ENCODE measurements around the gene RPL39L. TPM values are rescaled to one million over a fixed set of nuclear protein-coding genes. Genes with fewer than 3 reads are reported as not detected.
"Not testable (repeated sequence)": the region's sequence is repeated elsewhere in the genome, so short reads cannot be mapped to it uniquely, and the experiment has no call there.

RPL39L gene
- total RNA-seq, 2 donors from 2014 or later, result 26.8 to 34.5 TPM

GRCh38 chr3:187136337-187136736 is 3.0 kb downstream of the RPL39L start:
- Histone ChIP-seq H3K9me3 (ENCODE audit: control insufficient read depth, low read length) (peaks cover 9% of the 10 kb centered on the region), H3K9ac (ENCODE audit: extremely low read depth, low read length, poor library complexity, severe bottlenecking) (no peak overlapping the region), H3K4me1 (ENCODE audit: control insufficient read depth, insufficient read depth, low read length) (no peaks in the 10 kb centered on the region), H3K4me3 (ENCODE audit: low read length) (no peak overlapping the region), H3K27ac (ENCODE audit: low read depth, low read length) (no peak overlapping the region), H3K36me3 (ENCODE audit: control insufficient read depth, insufficient read depth, low read length) (no peaks in the 10 kb centered on the region), H3K27me3 (ENCODE audit: control insufficient read depth, insufficient read depth, low read length, poor library complexity, severe bottlenecking) (no peaks in the 10 kb centered on the region)
- TF ChIP-seq, protein P1, sequence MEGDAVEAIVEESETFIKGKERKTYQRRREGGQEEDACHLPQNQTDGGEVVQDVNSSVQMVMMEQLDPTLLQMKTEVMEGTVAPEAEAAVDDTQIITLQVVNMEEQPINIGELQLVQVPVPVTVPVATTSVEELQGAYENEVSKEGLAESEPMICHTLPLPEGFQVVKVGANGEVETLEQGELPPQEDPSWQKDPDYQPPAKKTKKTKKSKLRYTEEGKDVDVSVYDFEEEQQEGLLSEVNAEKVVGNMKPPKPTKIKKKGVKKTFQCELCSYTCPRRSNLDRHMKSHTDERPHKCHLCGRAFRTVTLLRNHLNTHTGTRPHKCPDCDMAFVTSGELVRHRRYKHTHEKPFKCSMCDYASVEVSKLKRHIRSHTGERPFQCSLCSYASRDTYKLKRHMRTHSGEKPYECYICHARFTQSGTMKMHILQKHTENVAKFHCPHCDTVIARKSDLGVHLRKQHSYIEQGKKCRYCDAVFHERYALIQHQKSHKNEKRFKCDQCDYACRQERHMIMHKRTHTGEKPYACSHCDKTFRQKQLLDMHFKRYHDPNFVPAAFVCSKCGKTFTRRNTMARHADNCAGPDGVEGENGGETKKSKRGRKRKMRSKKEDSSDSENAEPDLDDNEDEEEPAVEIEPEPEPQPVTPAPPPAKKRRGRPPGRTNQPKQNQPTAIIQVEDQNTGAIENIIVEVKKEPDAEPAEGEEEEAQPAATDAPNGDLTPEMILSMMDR (conservative IDR thresholded peaks at IDR 0.05), result no peak
- H3K9me3 Mint-ChIP-seq, result peaks cover 13% of the 10 kb centered on the region
- no peak overlapping the region for H3K27ac Mint-ChIP-seq
- no peak for DNase-seq
- H3K4me3 Mint-ChIP-seq, result no peak overlapping the region
- no peaks in the 10 kb centered on the region for H3K27me3 Mint-ChIP-seq (ENCODE audit: insufficient read depth)
- WGBS, 2 experiments (ENCODE audit: insufficient coverage in 1 of 2, insufficient read length in 1 of 2), result 93% methylated on average over 1 of the region's 1 CpG; no CpG with 5 or more reads in 1 of the 2 experiments
- peaks cover 5% of the 10 kb centered on the region for H3K4me1 Mint-ChIP-seq
- peaks cover 48% of the 10 kb centered on the region for H3K36me3 Mint-ChIP-seq (ENCODE audit: low read depth)

GRCh38 chr3:187135172-187135690 is 4.1 kb downstream of the RPL39L start:
- H3K9ac ChIP-seq (ENCODE audit: extremely low read depth, low read length, poor library complexity, severe bottlenecking); H3K9me3 ChIP-seq (ENCODE audit: control insufficient read depth, low read length); H3K27me3 Mint-ChIP-seq (ENCODE audit: insufficient read depth); H3K27ac Mint-ChIP-seq; H3K4me1 ChIP-seq (ENCODE audit: control insufficient read depth, insufficient read depth, low read length); H3K27me3 ChIP-seq (ENCODE audit: control insufficient read depth, insufficient read depth, low read length, poor library complexity, severe bottlenecking); H3K4me3 Mint-ChIP-seq; DNase-seq; H3K27ac ChIP-seq (ENCODE audit: low read depth, low read length); H3K36me3 ChIP-seq (ENCODE audit: control insufficient read depth, insufficient read depth, low read length); H3K4me3 ChIP-seq (ENCODE audit: low read length); H3K4me1 Mint-ChIP-seq: not testable (repeated sequence)
- WGBS, 2 experiments (ENCODE audit: insufficient coverage in 1 of 2, insufficient read length in 1 of 2), result 89% methylated on average over 8 to 11 of the region's 11 CpGs
- peaks cover 56% of the 10 kb centered on the region for H3K36me3 Mint-ChIP-seq (ENCODE audit: low read depth)
- H3K9me3 Mint-ChIP-seq, result peaks cover 13% of the 10 kb centered on the region

- 89% methylated on average over 1 to 2 of the region's 2 CpGs for WGBS, 2 experiments (ENCODE audit: insufficient coverage in 1 of 2, insufficient read length in 1 of 2)
These were observed 6.1 kb downstream of the RPL39L start for GRCh38 chr3:187133181-187133580.

GRCh38 chr3:187132666-187133065 is 6.6 kb downstream of the RPL39L start:
- H3K36me3 Mint-ChIP-seq (ENCODE audit: low read depth), result peaks cover 67% of the 10 kb centered on the region
- no peak overlapping the region for H3K9ac ChIP-seq (ENCODE audit: extremely low read depth, low read length, poor library complexity, severe bottlenecking)
- no peaks in the 10 kb centered on the region for H3K27me3 Mint-ChIP-seq (ENCODE audit: insufficient read depth)
- H3K4me3 ChIP-seq (ENCODE audit: low read length), result no peak overlapping the region
- WGBS, 2 experiments (ENCODE audit: insufficient coverage in 1 of 2, insufficient read length in 1 of 2), result 100% methylated on average over 2 of the region's 2 CpGs
- H3K9me3 Mint-ChIP-seq, result peaks cover 9% of the 10 kb centered on the region
- TF ChIP-seq, protein P1 (conservative IDR thresholded peaks at IDR 0.05), result no peak
- no peak overlapping the region for H3K4me3 Mint-ChIP-seq
- no peaks in the 10 kb centered on the region for H3K27me3 ChIP-seq (ENCODE audit: control insufficient read depth, insufficient read depth, low read length, poor library complexity, severe bottlenecking)
- H3K4me1 ChIP-seq (ENCODE audit: control insufficient read depth, insufficient read depth, low read length), result no peaks in the 10 kb centered on the region
- no peak overlapping the region for H3K27ac ChIP-seq (ENCODE audit: low read depth, low read length)
- no peak overlapping the region for H3K27ac Mint-ChIP-seq
- DNase-seq, result no peak
- H3K4me1 Mint-ChIP-seq, result peaks cover 1% of the 10 kb centered on the region
- peaks cover 9% of the 10 kb centered on the region for H3K9me3 ChIP-seq (ENCODE audit: control insufficient read depth, low read length)
- no peaks in the 10 kb centered on the region for H3K36me3 ChIP-seq (ENCODE audit: control insufficient read depth, insufficient read depth, low read length)

More at GRCh38 chr3:187133181-187133580, 6.1 kb downstream of the RPL39L start:
- not testable (repeated sequence) for H3K9me3 ChIP-seq (ENCODE audit: control insufficient read depth, low read length); DNase-seq; H3K36me3 ChIP-seq (ENCODE audit: control insufficient read depth, insufficient read depth, low read length); H3K4me1 Mint-ChIP-seq; H3K9ac ChIP-seq (ENCODE audit: extremely low read depth, low read length, poor library complexity, severe bottlenecking); H3K9me3 Mint-ChIP-seq; H3K4me3 ChIP-seq (ENCODE audit: low read length); H3K27ac ChIP-seq (ENCODE audit: low read depth, low read length); H3K27me3 Mint-ChIP-seq (ENCODE audit: insufficient read depth); H3K27ac Mint-ChIP-seq; H3K27me3 ChIP-seq (ENCODE audit: control insufficient read depth, insufficient read depth, low read length, poor library complexity, severe bottlenecking); H3K4me1 ChIP-seq (ENCODE audit: control insufficient read depth, insufficient read depth, low read length); H3K4me3 Mint-ChIP-seq
- H3K36me3 Mint-ChIP-seq (ENCODE audit: low read depth), result peaks cover 63% of the 10 kb centered on the region

Data from endodermal cell (in vitro differentiated cells).